Stimulated activated effector memory CD8-positive, alpha-beta T cell treated with anti-CD3 and anti-CD28 coated beads, Interleukin-12 subunit alpha, Interleukin-12 subunit beta, amount 100 ng/mL, for 72 hours (primary cell): ENCODE measurements around the gene CWF19L2.
"Not testable (repeated sequence)": the region's sequence is repeated elsewhere in the genome, so short reads cannot be mapped to it uniquely, and the experiment has no call there.

Source experiments
- ATAC-seq: fragments of 150-1000 bp; cut with Tn5 transposase; 2 replicates; pipeline ENCODE4 v1.10.0; 2021
- DNase-seq, 2 donors: peaks; one replicate each; pipeline ENCODE4 v3.0.0; 2021 to 2022; ENCODE audit warnings: low spot score in 2 of 2
- H3K27ac Mint-ChIP-seq: one replicate; pipeline ENCODE4 v1.8.0; 2022; ENCODE audit warnings: mild to moderate bottlenecking, mixed read lengths
- H3K36me3 Mint-ChIP-seq: one replicate; pipeline ENCODE4 v1.8.0; 2022; ENCODE audit warnings: mild to moderate bottlenecking, mixed read lengths
- H3K4me1 Mint-ChIP-seq: one replicate; pipeline ENCODE4 v1.8.0; 2022; ENCODE audit warnings: mixed read lengths
- H3K4me3 Mint-ChIP-seq: one replicate; pipeline ENCODE4 v1.8.0; 2022; ENCODE audit warnings: mild to moderate bottlenecking, mixed read lengths
- H3K9me3 Mint-ChIP-seq: one replicate; pipeline ENCODE4 v1.8.0; 2022; ENCODE audit warnings: mixed read lengths

CWF19L2 gene

GRCh38 chr11:107390701-107391100 lies 66.9 kb downstream of the CWF19L2 start:
- Mint-ChIP-seq H3K27ac (peak overlapping the region; percentile 70), H3K36me3 (peaks cover 57% of the 10 kb centered on the region), H3K4me1 (peaks cover 21% of the 10 kb centered on the region)
- DNase-seq, H3K9me3 Mint-ChIP-seq, ATAC-seq, H3K4me3 Mint-ChIP-seq: not testable (repeated sequence)

DNA sequence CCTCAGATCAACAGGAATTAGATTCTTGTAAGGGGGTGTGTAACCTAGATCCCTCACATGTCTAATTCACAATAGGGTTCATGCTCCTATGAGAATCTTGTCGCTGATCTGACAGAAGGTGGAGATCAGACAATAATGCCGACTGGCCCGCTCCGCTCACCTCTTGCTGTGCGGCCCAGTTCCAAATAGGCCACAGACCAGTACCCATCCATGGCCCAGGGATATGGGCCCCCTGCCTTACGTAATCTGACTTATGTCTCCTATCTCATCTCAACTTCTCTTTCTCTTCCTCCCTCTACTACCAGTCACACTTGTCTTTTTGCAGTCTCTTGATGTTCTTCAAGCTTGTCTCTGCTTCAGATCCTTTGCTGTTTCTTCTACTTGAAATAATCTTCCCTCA lies 70.0 kb downstream of the CWF19L2 start:
- ATAC-seq (no peak), DNase-seq (no peak)
- Mint-ChIP-seq H3K9me3 (no peaks in the 10 kb centered on the region), H3K27ac (peak overlapping the region; percentile 0), H3K36me3 (peaks cover 47% of the 10 kb centered on the region), H3K4me3 (no peak overlapping the region), H3K4me1 (peaks cover 21% of the 10 kb centered on the region)

- DNase-seq = no peak
- peaks cover 21% of the 10 kb centered on the region for H3K4me1 Mint-ChIP-seq
- H3K9me3 Mint-ChIP-seq = no peaks in the 10 kb centered on the region
- ATAC-seq = no peak
- H3K36me3 Mint-ChIP-seq = peaks cover 25% of the 10 kb centered on the region
- H3K27ac Mint-ChIP-seq = no peak overlapping the region
- no peak overlapping the region for H3K4me3 Mint-ChIP-seq
Observed at GRCh38 chr11:107385361-107385981, 72.2 kb downstream of the CWF19L2 start.

DNA sequence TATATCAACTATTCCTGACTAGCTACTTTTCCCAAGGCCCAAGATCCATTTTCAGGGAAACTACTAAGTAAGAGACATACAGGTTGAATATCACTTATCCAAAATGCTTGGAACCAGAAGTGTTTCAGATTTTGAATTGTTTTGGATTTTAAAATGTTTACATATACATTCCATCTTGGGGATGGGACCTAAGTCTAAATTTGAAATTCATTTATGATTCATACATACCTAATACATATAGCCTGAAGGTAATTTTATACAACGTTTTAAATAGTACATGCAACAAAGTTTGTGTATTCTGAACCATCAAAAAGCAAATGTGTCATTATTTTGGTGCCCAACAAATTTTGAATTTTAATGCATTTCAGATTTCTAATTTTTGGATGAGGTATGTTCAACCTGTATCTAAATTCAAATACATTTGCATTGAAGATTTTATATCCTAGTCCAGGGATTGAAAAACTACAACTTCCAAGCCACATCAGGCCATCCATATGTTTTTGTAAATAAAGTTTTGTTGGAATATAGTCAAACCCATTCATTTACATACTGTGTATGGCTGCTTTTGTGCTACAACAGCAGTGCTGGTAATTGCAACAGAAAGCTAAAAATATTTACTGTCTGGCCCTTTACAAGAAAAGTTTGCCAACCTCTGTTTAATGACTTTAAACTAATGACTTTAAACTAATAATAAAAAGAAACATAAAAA lies 73.3 kb downstream of the CWF19L2 start:
- Mint-ChIP-seq H3K9me3 (no peaks in the 10 kb centered on the region), H3K4me1 (peaks cover 21% of the 10 kb centered on the region), H3K36me3 (peaks cover 14% of the 10 kb centered on the region), H3K4me3 (no peak overlapping the region), H3K27ac (no peak overlapping the region)
- DNase-seq (no peak), ATAC-seq (no peak)

GRCh38 chr11:107372439-107372838 lies 85.2 kb downstream of the CWF19L2 start:
- Mint-ChIP-seq H3K9me3 (no peaks in the 10 kb centered on the region), H3K36me3 (peaks cover 6% of the 10 kb centered on the region), H3K27ac (no peak overlapping the region), H3K4me1 (peaks cover 14% of the 10 kb centered on the region), H3K4me3 (no peak overlapping the region)
- ATAC-seq = no peak
- no peak for DNase-seq

DNA sequence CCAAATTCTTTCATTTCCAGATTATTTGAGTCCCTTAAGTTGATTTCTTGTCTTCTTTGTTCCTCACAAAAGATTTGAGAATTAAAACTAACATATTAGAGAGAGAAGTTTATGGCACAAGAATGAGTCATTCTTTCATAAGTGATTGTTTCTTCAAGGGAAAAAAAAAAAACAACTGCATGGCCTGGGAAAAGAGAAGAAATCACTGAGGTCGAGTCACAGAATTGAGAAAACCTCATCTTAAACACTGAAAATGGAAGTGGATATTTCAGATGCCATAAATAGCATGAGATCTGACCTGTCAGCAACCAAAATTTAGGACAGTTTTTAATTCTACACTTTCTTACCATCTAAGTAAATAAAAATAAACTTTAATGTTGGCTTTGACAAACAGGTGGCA lies 87.2 kb downstream of the CWF19L2 start:
- ATAC-seq (no peak), DNase-seq (no peak)
- no peak overlapping the region for H3K4me3 Mint-ChIP-seq
- H3K4me1 Mint-ChIP-seq = peaks cover 14% of the 10 kb centered on the region
- H3K36me3 Mint-ChIP-seq = peaks cover 6% of the 10 kb centered on the region
- H3K9me3 Mint-ChIP-seq = no peaks in the 10 kb centered on the region
- H3K27ac Mint-ChIP-seq = no peak overlapping the region

DNA sequence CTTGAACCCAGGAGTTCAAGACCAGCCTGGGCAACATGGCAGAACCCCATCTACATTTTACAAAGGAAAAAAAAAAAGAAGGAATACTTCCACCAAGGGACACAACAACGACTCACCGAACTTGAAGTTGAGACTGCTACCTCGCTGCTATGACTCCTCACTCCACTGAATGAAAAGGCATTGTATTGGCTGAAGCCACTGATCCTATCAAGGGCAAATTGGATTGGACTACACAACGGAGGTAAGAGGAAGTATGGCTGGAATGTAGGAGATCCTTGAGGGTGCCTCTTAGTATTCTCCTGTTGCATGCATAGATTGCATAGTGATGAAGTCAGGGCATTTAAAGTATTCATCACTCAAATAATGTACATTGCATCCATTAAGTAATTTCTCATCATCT lies 97.9 kb downstream of the CWF19L2 start:
- H3K36me3 Mint-ChIP-seq = no peaks in the 10 kb centered on the region
- ATAC-seq (no peak), DNase-seq (no peak)
- H3K4me3 Mint-ChIP-seq = no peak overlapping the region
- H3K27ac Mint-ChIP-seq = no peak overlapping the region
- H3K4me1 Mint-ChIP-seq = no peaks in the 10 kb centered on the region
- H3K9me3 Mint-ChIP-seq = peaks cover 3% of the 10 kb centered on the region

DNA sequence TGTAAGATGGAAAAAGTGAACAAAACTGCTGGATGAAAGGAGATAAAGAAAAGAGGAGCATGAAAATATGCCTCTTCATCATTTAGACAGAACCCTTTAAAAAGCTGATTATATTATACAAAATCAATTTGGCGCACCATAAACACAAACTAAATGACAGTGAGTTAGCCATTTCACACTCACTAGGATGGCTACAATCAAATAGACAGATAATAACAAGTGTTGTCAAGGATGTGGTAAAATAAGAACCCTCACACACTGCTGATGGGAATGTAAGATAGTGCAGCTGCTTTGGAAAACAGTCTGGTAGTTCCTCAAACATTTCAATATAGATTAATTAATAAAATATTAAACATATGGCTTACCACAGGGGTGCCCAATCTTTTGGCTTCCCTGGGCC lies 99.7 kb downstream of the CWF19L2 start:
- ATAC-seq (no peak), DNase-seq (no peak)
- Mint-ChIP-seq H3K9me3 (peaks cover 3% of the 10 kb centered on the region), H3K36me3 (no peaks in the 10 kb centered on the region), H3K27ac (no peak overlapping the region), H3K4me3 (no peak overlapping the region), H3K4me1 (no peaks in the 10 kb centered on the region)

DNA sequence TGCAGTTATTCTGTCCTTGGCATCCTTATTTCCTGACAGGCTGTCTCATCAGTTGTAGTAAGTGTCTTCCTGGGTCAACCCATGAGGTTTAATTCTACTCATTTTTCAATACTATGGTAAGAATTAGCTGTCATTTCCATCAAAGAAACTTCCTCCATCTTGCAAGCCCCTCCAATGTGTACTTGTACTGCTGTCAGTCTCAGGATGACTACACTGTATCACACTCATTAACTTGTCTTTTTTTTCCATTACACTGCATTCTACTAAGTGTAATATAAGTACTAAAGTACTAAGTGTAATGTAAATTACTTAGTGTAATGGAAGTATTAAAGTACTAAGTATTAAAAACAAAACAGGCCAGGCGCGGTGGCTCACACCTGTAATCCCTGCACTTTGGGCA lies 102.8 kb downstream of the CWF19L2 start:
- peak; percentile 91 for ATAC-seq
- H3K4me3 Mint-ChIP-seq = no peak overlapping the region
- no peak for DNase-seq
- H3K4me1 Mint-ChIP-seq = no peaks in the 10 kb centered on the region
- H3K27ac Mint-ChIP-seq = no peak overlapping the region
- H3K36me3 Mint-ChIP-seq = no peaks in the 10 kb centered on the region
- H3K9me3 Mint-ChIP-seq = no peaks in the 10 kb centered on the region

DNA sequence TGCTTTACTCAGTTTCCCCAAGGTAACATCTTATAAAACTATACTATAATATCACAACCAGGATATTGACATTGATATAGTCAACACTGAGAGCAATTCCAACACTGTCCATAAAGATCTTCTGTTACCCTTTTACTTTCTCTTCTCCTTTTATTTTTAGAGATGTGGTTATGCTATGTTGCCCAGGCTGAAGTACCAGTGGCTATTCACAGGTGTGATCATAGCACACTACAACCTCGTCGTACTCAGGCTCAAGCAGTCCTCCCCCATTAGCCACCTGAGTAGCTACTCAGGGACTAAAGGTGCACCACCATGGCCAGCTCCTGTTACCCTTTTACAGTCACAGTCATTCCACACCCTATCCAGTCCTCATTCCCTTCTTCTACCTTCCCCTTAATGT lies 119.7 kb downstream of the CWF19L2 start:
- Mint-ChIP-seq H3K36me3 (peaks cover 23% of the 10 kb centered on the region), H3K4me3 (no peak overlapping the region)
- ATAC-seq = no peak

GRCh38 chr11:107331728-107332127 lies 125.9 kb downstream of the CWF19L2 start:
- Mint-ChIP-seq H3K9me3 (no peaks in the 10 kb centered on the region), H3K4me3 (no peak overlapping the region), H3K36me3 (peaks cover 52% of the 10 kb centered on the region), H3K4me1 (no peaks in the 10 kb centered on the region), H3K27ac (no peak overlapping the region)
- no peak for DNase-seq
- no peak for ATAC-seq

More for the DNA sequence above, 119.7 kb downstream of the CWF19L2 start:
- Mint-ChIP-seq H3K4me1 (peaks cover 6% of the 10 kb centered on the region), H3K27ac (no peak overlapping the region), H3K9me3 (no peaks in the 10 kb centered on the region)
- DNase-seq = no peak

- Mint-ChIP-seq H3K36me3 (peaks cover 73% of the 10 kb centered on the region), H3K4me3 (no peak overlapping the region), H3K4me1 (no peaks in the 10 kb centered on the region), H3K27ac (no peak overlapping the region), H3K9me3 (no peaks in the 10 kb centered on the region)
- DNase-seq (no peak), ATAC-seq (no peak)
Observed at GRCh38 chr11:107329164-107329563, 128.5 kb downstream of the CWF19L2 start.

GRCh38 chr11:107316426-107316825 lies 141.2 kb downstream of the CWF19L2 start:
- ATAC-seq = no peak
- no peak overlapping the region for H3K27ac Mint-ChIP-seq

GRCh38 chr11:107307991-107308390 lies 149.6 kb downstream of the CWF19L2 start:
- Mint-ChIP-seq H3K27ac (no peak overlapping the region), H3K4me1 (no peaks in the 10 kb centered on the region), H3K9me3 (no peaks in the 10 kb centered on the region), H3K4me3 (no peak overlapping the region), H3K36me3 (peaks cover 20% of the 10 kb centered on the region)
- DNase-seq = no peak
- no peak for ATAC-seq

More at GRCh38 chr11:107316426-107316825, 141.2 kb downstream of the CWF19L2 start:
- Mint-ChIP-seq H3K36me3 (no peaks in the 10 kb centered on the region), H3K4me1 (no peaks in the 10 kb centered on the region), H3K4me3 (no peak overlapping the region), H3K9me3 (peaks cover 6% of the 10 kb centered on the region)
- no peak for DNase-seq

GRCh38 chr11:107301878-107302277 lies 155.7 kb downstream of the CWF19L2 start:
- ATAC-seq (no peak), DNase-seq (no peak)
- peaks cover 3% of the 10 kb centered on the region for H3K9me3 Mint-ChIP-seq
- H3K4me3 Mint-ChIP-seq = no peak overlapping the region
- no peaks in the 10 kb centered on the region for H3K4me1 Mint-ChIP-seq
- H3K36me3 Mint-ChIP-seq = peaks cover 9% of the 10 kb centered on the region
- no peak overlapping the region for H3K27ac Mint-ChIP-seq

DNA sequence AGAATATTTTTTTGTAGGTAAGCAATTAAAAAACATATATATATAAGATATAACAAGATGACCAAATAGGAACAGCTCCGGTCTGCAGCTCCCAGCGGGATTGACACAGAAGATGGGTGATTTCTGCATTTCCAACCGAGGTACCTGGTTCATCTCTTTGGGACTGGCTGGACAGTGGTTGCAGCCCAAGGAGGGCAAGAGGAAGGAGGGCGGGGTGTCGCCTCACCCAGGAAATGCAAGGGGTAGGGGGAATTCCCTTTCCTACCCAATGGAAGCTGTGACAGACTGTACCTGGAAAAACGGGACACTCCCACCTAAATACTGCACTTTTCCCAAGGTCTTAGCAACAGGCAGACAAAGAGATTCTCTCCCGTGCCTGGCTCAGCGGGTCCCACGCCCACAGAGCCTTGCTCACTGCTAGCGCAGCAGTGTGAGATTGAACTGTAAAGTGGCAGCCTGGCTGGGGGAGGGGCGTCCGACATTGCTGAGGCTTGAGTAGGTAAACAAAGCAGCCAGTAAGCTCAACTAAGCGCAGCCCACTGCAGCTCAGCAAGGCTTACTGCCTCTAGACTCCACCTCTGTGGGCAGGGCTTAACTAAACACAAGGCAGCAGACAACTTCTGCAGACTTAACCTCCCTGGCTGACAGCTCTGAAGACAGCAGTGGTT lies 163.8 kb downstream of the CWF19L2 start:
- Mint-ChIP-seq H3K9me3 (peaks cover 18% of the 10 kb centered on the region), H3K27ac (no peak overlapping the region), H3K4me1 (no peaks in the 10 kb centered on the region), H3K4me3 (no peak overlapping the region), H3K36me3 (peaks cover 13% of the 10 kb centered on the region)
- DNase-seq (no peak), ATAC-seq (no peak)
